ENCODE measurements around the gene PROKR2. TPM values are rescaled to one million over a fixed set of nuclear protein-coding genes. Genes with fewer than 3 reads are reported as not detected.

The PROKR2 gene
- total and polyA plus RNA-seq, 10 of the 15 experiments (the other 5 are each of a cell fraction or from before 2014, with no cell fraction given) = not detected

DNA sequence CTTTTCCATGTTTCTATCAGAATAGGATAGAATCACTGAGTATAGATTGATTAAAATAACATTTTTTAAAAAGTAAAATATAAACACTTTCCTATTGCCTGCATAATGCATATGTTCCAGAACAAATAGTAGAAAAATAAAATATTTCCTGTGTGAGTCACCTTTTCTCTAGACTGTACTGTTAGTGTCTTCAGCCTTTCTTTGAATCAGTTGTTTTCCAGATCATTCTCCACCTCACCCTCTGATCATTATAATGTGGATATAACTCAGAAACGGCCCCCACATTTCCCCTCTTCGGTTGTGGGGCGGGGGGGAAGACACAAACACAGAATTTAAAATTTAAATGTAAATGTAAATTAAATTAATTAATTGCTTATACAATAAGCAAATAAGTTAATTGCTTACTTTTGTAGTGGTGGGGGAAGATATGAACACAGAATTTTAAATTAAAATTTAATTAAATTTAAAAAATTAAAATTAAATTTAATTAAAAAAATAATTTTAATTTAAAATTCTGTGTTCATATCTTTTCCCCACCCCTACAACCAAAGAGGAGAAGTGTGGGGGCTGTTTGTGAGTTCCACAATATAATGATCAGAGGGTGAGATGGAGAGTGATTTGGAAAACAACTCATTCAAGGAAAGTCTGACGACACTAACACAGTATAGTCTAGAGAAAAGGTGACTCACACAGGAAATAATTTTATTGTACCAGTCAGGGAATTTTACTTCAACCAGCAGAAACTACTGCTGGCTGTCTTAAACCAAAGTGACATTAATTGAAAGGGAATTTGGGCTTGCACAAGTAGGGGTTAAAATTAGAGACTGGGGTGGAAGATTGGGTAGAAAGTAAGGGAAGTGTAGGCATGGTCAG, 37.1 kb upstream of the PROKR2 start (continued):
- TF ChIP-seq, protein P1, sequence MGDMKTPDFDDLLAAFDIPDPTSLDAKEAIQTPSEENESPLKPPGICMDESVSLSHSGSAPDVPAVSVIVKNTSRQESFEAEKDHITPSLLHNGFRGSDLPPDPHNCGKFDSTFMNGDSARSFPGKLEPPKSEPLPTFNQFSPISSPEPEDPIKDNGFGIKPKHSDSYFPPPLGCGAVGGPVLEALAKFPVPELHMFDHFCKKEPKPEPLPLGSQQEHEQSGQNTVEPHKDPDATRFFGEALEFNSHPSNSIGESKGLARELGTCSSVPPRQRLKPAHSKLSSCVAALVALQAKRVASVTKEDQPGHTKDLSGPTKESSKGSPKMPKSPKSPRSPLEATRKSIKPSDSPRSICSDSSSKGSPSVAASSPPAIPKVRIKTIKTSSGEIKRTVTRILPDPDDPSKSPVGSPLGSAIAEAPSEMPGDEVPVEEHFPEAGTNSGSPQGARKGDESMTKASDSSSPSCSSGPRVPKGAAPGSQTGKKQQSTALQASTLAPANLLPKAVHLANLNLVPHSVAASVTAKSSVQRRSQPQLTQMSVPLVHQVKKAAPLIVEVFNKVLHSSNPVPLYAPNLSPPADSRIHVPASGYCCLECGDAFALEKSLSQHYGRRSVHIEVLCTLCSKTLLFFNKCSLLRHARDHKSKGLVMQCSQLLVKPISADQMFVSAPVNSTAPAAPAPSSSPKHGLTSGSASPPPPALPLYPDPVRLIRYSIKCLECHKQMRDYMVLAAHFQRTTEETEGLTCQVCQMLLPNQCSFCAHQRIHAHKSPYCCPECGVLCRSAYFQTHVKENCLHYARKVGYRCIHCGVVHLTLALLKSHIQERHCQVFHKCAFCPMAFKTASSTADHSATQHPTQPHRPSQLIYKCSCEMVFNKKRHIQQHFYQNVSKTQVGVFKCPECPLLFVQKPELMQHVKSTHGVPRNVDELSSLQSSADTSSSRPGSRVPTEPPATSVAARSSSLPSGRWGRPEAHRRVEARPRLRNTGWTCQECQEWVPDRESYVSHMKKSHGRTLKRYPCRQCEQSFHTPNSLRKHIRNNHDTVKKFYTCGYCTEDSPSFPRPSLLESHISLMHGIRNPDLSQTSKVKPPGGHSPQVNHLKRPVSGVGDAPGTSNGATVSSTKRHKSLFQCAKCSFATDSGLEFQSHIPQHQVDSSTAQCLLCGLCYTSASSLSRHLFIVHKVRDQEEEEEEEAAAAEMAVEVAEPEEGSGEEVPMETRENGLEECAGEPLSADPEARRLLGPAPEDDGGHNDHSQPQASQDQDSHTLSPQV (IDR thresholded peaks at IDR 0.05) = no peak
- TF ChIP-seq NBN (IDR thresholded peaks at IDR 0.05) = no peak

DNA sequence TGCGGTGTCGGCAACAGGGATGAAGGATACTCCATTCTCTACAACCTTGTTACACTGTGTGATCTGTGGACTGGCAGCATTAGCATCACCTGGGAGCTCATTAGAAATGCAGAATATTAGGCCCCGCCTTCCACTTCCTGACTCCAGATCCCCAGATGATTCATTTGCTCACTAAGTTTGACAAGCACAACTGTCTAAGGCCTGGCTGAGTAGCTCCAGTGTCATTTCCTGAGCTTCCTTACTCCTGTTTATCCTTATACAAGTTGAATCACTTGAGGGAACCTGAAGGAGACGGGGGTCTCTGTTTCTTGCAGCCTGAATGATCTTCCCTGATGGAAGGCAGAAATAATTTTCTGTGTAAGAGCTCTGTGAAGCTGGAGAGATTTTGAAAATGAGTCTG, 32.7 kb upstream of the PROKR2 start:
- H3K9me3 ChIP-seq (replicated peaks; ENCODE audit: control insufficient read depth, insufficient read depth, low read length) = no peaks in the 10 kb centered on the region
- no peaks in the 10 kb centered on the region for H3K27me3 ChIP-seq (replicated peaks in 1 of 2; ENCODE audit: control insufficient read depth in 2 of 2, insufficient read depth in 2 of 2, low read length in 1 of 2)
- no peak overlapping the region for H3K27ac ChIP-seq (ENCODE audit: control insufficient read depth, insufficient read depth)
- H3K36me3 ChIP-seq (ENCODE audit: control insufficient read depth in 2 of 2, insufficient read depth in 2 of 2, low read length in 1 of 2) = no peaks in the 10 kb centered on the region
- POLR2A ChIA-PET = no interaction called here
- ATAC-seq (no peak), DNase-seq (ENCODE audit: low read depth, low spot score) (no peak), FAIRE-seq (no peak)
- H3K4me3 ChIP-seq = no peak overlapping the region
- no peaks in the 10 kb centered on the region for H3K79me2 ChIP-seq (ENCODE audit: control insufficient read depth, insufficient read depth, low read length)
- BruUV-seq (replicated peaks) = no TSS peak
- no peak overlapping the region for H2AFZ ChIP-seq (ENCODE audit: control insufficient read depth, low read depth, low read length)
- CTCF ChIA-PET = no interaction called here
- in situ Hi-C loops (cut with MboI) = no loop called here
- H3K4me1 ChIP-seq (ENCODE audit: control insufficient read depth, insufficient read depth, low read length) = no peaks in the 10 kb centered on the region
- no peak overlapping the region for H3K4me2 ChIP-seq (ENCODE audit: control insufficient read depth, insufficient read depth)
- SMC1A ChIA-PET (ENCODE audit: uncharacterized antibody, unreplicated experiment) = no interaction called here
- intact Hi-C loops (cut with micrococcal nuclease; ENCODE audit: unreplicated experiment) = no loop called here
- RAD21 ChIA-PET (ENCODE audit: unreplicated experiment) = no interaction called here
- no peak for TF ChIP-seq GATAD2B (conservative IDR thresholded peaks at IDR 0.05; ENCODE audit: low read depth)
- no peak for TF ChIP-seq ZZZ3 (IDR thresholded peaks at IDR 0.05; ENCODE audit: control insufficient read depth, insufficient read length, low read depth)
- TF ChIP-seq MTA3 (IDR thresholded peaks at IDR 0.05; ENCODE audit: borderline replicate concordance, low read length) = no peak
- no peak for TF ChIP-seq MYB (IDR thresholded peaks at IDR 0.05; ENCODE audit: borderline replicate concordance, low read depth, low read length)
- TF ChIP-seq SMAD1 (IDR thresholded peaks at IDR 0.05; ENCODE audit: low read depth, partially characterized antibody) = no peak
- no peak for TF ChIP-seq SIN3A (IDR thresholded peaks at IDR 0.05; ENCODE audit: low read depth, low read length)
- no peak for TF ChIP-seq YBX1 (IDR thresholded peaks at IDR 0.05)
- TF ChIP-seq POLR2AphosphoS2 (IDR thresholded peaks at IDR 0.05; ENCODE audit: low read depth, low read length) = no peak
- no peak for TF ChIP-seq IKZF1 (conservative IDR thresholded peaks at IDR 0.05)
- no peak for TF ChIP-seq CBX5 (IDR thresholded peaks at IDR 0.05; ENCODE audit: low read depth)
- TF ChIP-seq RCOR1 (conservative IDR thresholded peaks at IDR 0.05; ENCODE audit: low read depth, low read length) = no peak
- TF ChIP-seq BACH1 (IDR thresholded peaks at IDR 0.05; ENCODE audit: borderline replicate concordance) = no peak
- no peak for TF ChIP-seq RELA (IDR thresholded peaks at IDR 0.05; ENCODE audit: borderline replicate concordance, partially characterized antibody)
- TF ChIP-seq TAF1 (IDR thresholded peaks at IDR 0.05; ENCODE audit: borderline replicate concordance, low read depth, low read length) = no peak
- TF ChIP-seq HDGF (IDR thresholded peaks at IDR 0.05) = no peak
- WGBS (ENCODE audit: insufficient coverage, insufficient replicate concordance, low lambda C conversion rate, missing lambda C conversion rate) = 51% methylated on average over 4 of the region's 4 CpGs
- no peaks in the 10 kb centered on the region for H4K20me1 ChIP-seq (ENCODE audit: control insufficient read depth, insufficient read depth)
- H3K9ac ChIP-seq (ENCODE audit: control insufficient read depth, insufficient read depth, low read length) = no peak overlapping the region

Data from GM12878 (cell line).